GM23338 (cell line): ENCODE results near the gene SUN5. TPM values are rescaled to one million over a fixed set of nuclear protein-coding genes. Genes with fewer than 3 reads are reported as not detected.

Experiments
- ATAC-seq: fragments of 200-7000 bp; cut with Tn5 transposase; 3 replicates; pipeline ENCODE4 v1.9.1; 2020
- DNase-seq: peaks from one replicate; pipeline ENCODE4 v3.0.0-alpha.2; 2015; ENCODE audit warnings: low spot score
- H2AFZ ChIP-seq: fragments of 200-600 bp; sonication (generic); 2 replicates; pipeline ENCODE4 v1.8.0; 2016; ENCODE audit warnings: antibody characterized with exemption, mild to moderate bottlenecking, moderate library complexity
- H3F3A ChIP-seq: fragments of 200-600 bp; sonication (generic); replicated peaks from 2 replicates; pipeline ENCODE4 v1.8.0; 2017; ENCODE audit warnings: antibody characterized with exemption, mixed run types, low read depth
- H3K27ac ChIP-seq: fragments of 200-600 bp; sonication (generic); 2 replicates; pipeline ENCODE4 v1.6.1; 2016; ENCODE audit warnings: low read depth
- H3K27me3 ChIP-seq: fragments of 200-600 bp; sonication (generic); 2 replicates; pipeline ENCODE4 v1.8.0; 2016; ENCODE audit warnings: mild to moderate bottlenecking, mixed run types, moderate library complexity; ENCODE audit not compliant: insufficient read depth
- H3K36me3 ChIP-seq: fragments of 200-600 bp; sonication (generic); 2 replicates; pipeline ENCODE4 v1.8.0; 2016; ENCODE audit warnings: mild to moderate bottlenecking; ENCODE audit not compliant: insufficient read depth
- H3K4me1 ChIP-seq: fragments of 200-600 bp; sonication (generic); 2 replicates; pipeline ENCODE4 v1.8.0; 2016; ENCODE audit warnings: mild to moderate bottlenecking, moderate library complexity; ENCODE audit not compliant: insufficient read depth
- H3K4me2 ChIP-seq: fragments of 200-600 bp; sonication (generic); 2 replicates; pipeline ENCODE4 v1.7.1; 2017; ENCODE audit warnings: mixed run types
- H3K4me3 ChIP-seq: fragments of 200-600 bp; sonication (generic); 2 replicates; pipeline ENCODE4 v1.6.1; 2016; ENCODE audit warnings: mixed run types
- H3K79me2 ChIP-seq: fragments of 200-600 bp; sonication (generic); replicated peaks from 2 replicates; pipeline ENCODE4 v1.8.0; 2017; ENCODE audit warnings: mild to moderate bottlenecking; ENCODE audit not compliant: insufficient read depth
- H3K9me2 ChIP-seq: fragments of 200-600 bp; sonication (generic); 2 replicates; pipeline ENCODE4 v1.8.0; 2017; ENCODE audit not compliant: insufficient read depth
- H4K20me1 ChIP-seq: fragments of 200-600 bp; sonication (generic); replicated peaks from 2 replicates; pipeline ENCODE4 v1.8.0; 2017; ENCODE audit warnings: mild to moderate bottlenecking; ENCODE audit not compliant: insufficient read depth
- H3K27ac Mint-ChIP-seq: 2 replicates; pipeline ENCODE4 v1.8.0; 2020; ENCODE audit warnings: inconsistent platforms, mild to moderate bottlenecking, moderate library complexity, mixed read lengths
- H3K27me3 Mint-ChIP-seq: 3 replicates; pipeline ENCODE4 v1.8.0; 2022; ENCODE audit warnings: low read depth, mild to moderate bottlenecking, moderate library complexity, mixed read lengths, inconsistent platforms; ENCODE audit not compliant: insufficient read depth, poor library complexity
- H3K36me3 Mint-ChIP-seq: 3 replicates; pipeline ENCODE4 v1.8.0; 2021; ENCODE audit warnings: low read depth, mild to moderate bottlenecking, inconsistent platforms, moderate library complexity, mixed read lengths
- H3K4me1 Mint-ChIP-seq: 3 replicates; pipeline ENCODE4 v1.8.0; 2020; ENCODE audit warnings: mild to moderate bottlenecking, inconsistent platforms, mixed read lengths
- H3K4me3 Mint-ChIP-seq: 3 replicates; pipeline ENCODE4 v1.8.0; 2021; ENCODE audit warnings: moderate library complexity, mild to moderate bottlenecking, inconsistent platforms, mixed read lengths
- H3K9me3 Mint-ChIP-seq: 3 replicates; pipeline ENCODE4 v1.8.0; 2020; ENCODE audit warnings: moderate library complexity, mild to moderate bottlenecking, inconsistent platforms, mixed read lengths
- CTCF ChIP-seq, 2 experiments: fragments of 200-600 bp in 1 of 2; sonication (generic) in 1 of 2; conservative IDR thresholded peaks; 2 replicates each; pipeline versions ENCODE4 v1.5.1 to v1.6.1; 2016 to 2017; ENCODE audit warnings: antibody characterized with exemption in 2 of 2, low read depth in 2 of 2, mild to moderate bottlenecking in 2 of 2, moderate library complexity in 1 of 2
- EZH2phosphoT487 ChIP-seq: fragments of 200-600 bp; sonication (generic); IDR thresholded peaks from one replicate; pipeline ENCODE4 v1.8.1; 2018; ENCODE audit warnings: antibody characterized with exemption; ENCODE audit not compliant: unreplicated experiment
- JUNB ChIP-seq: IDR thresholded peaks from one replicate; pipeline ENCODE4 v1.6.1; 2016; ENCODE audit warnings: antibody characterized with exemption; ENCODE audit not compliant: unreplicated experiment
- NANOG ChIP-seq: IDR thresholded peaks from 2 replicates; pipeline ENCODE4 v1.6.1; 2016; ENCODE audit warnings: antibody characterized with exemption, borderline replicate concordance
- POLR2AphosphoS5 ChIP-seq: IDR thresholded peaks from 2 replicates; pipeline ENCODE4 v1.6.1; 2016; ENCODE audit warnings: antibody characterized with exemption, low read depth
- STAT1 ChIP-seq: IDR thresholded peaks from one replicate; pipeline ENCODE4 v1.6.1; 2016; ENCODE audit warnings: antibody characterized with exemption; ENCODE audit not compliant: unreplicated experiment
- ZNF114 ChIP-seq: fragments of 250-450 bp; sonication (Bioruptor Pico); IDR thresholded peaks from 2 replicates; pipeline ENCODE4 v1.5.0; 2020; ENCODE audit warnings: mild to moderate bottlenecking, moderate library complexity
- polyA plus RNA-seq: library from polyadenylated mRNA; unstranded; fragments of >200 nt; fragmentation: Nextera tagmentation; extraction: Ambion mirVana; gene quantifications from 2 replicates; pipeline ENCODE4 v1.2.1, GENCODE V29; 2016
- total RNA-seq: library from RNA; depleted of rRNA; stranded (reverse); fragments of >200 nt; shearing (Covaris generic); gene quantifications from 2 replicates; pipeline ENCODE4 v1.2.3, GENCODE V29; 2014
- TF ChIP-seq, protein P1 (sequence below): fragments of 250-450 bp; sonication (Bioruptor Pico); IDR thresholded peaks from 2 replicates; pipeline ENCODE4 v1.5.0; 2020; ENCODE audit warnings: mild to moderate bottlenecking, moderate library complexity
- TF ChIP-seq, protein P2 (sequence below): IDR thresholded peaks from 2 replicates; pipeline ENCODE4 v1.6.1; 2016; ENCODE audit warnings: antibody characterized with exemption
- TF ChIP-seq, protein P3 (sequence below): IDR thresholded peaks from one replicate; pipeline ENCODE4 v1.6.1; 2018; ENCODE audit warnings: antibody characterized with exemption; ENCODE audit not compliant: unreplicated experiment

Gene SUN5
- total and polyA plus RNA-seq, 2 experiments from 2014 or later: not detected

DNA sequence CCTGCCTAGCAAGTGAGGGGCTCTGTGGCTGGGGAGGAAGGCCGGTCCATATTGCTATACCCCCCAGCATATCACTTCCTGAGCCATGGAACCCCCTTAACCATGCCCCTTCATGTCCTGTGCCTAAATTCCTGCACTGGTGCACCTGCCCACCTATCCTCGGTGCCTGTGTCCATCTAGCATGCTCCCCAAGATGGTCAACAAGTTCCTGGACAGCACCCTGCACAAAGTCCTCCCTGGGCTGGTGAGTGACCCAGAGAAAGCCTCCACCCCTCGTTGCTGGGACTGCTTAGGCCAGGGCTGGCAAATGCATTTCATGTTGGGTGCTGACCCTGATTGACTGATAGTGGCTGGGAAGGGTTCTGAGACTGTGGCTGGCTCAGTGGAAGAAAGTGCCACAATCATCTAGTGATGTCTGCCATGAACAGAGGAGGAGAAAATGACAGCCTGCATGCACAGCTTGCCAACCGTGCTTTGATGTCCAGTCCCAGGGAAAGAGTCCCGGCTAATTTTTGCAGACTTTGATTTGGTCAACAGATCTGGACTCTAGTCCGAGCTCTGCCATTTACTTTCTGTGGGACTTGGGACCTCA lies 30.8 kb upstream of the SUN5 start (continued):
- TF ChIP-seq, protein P1, sequence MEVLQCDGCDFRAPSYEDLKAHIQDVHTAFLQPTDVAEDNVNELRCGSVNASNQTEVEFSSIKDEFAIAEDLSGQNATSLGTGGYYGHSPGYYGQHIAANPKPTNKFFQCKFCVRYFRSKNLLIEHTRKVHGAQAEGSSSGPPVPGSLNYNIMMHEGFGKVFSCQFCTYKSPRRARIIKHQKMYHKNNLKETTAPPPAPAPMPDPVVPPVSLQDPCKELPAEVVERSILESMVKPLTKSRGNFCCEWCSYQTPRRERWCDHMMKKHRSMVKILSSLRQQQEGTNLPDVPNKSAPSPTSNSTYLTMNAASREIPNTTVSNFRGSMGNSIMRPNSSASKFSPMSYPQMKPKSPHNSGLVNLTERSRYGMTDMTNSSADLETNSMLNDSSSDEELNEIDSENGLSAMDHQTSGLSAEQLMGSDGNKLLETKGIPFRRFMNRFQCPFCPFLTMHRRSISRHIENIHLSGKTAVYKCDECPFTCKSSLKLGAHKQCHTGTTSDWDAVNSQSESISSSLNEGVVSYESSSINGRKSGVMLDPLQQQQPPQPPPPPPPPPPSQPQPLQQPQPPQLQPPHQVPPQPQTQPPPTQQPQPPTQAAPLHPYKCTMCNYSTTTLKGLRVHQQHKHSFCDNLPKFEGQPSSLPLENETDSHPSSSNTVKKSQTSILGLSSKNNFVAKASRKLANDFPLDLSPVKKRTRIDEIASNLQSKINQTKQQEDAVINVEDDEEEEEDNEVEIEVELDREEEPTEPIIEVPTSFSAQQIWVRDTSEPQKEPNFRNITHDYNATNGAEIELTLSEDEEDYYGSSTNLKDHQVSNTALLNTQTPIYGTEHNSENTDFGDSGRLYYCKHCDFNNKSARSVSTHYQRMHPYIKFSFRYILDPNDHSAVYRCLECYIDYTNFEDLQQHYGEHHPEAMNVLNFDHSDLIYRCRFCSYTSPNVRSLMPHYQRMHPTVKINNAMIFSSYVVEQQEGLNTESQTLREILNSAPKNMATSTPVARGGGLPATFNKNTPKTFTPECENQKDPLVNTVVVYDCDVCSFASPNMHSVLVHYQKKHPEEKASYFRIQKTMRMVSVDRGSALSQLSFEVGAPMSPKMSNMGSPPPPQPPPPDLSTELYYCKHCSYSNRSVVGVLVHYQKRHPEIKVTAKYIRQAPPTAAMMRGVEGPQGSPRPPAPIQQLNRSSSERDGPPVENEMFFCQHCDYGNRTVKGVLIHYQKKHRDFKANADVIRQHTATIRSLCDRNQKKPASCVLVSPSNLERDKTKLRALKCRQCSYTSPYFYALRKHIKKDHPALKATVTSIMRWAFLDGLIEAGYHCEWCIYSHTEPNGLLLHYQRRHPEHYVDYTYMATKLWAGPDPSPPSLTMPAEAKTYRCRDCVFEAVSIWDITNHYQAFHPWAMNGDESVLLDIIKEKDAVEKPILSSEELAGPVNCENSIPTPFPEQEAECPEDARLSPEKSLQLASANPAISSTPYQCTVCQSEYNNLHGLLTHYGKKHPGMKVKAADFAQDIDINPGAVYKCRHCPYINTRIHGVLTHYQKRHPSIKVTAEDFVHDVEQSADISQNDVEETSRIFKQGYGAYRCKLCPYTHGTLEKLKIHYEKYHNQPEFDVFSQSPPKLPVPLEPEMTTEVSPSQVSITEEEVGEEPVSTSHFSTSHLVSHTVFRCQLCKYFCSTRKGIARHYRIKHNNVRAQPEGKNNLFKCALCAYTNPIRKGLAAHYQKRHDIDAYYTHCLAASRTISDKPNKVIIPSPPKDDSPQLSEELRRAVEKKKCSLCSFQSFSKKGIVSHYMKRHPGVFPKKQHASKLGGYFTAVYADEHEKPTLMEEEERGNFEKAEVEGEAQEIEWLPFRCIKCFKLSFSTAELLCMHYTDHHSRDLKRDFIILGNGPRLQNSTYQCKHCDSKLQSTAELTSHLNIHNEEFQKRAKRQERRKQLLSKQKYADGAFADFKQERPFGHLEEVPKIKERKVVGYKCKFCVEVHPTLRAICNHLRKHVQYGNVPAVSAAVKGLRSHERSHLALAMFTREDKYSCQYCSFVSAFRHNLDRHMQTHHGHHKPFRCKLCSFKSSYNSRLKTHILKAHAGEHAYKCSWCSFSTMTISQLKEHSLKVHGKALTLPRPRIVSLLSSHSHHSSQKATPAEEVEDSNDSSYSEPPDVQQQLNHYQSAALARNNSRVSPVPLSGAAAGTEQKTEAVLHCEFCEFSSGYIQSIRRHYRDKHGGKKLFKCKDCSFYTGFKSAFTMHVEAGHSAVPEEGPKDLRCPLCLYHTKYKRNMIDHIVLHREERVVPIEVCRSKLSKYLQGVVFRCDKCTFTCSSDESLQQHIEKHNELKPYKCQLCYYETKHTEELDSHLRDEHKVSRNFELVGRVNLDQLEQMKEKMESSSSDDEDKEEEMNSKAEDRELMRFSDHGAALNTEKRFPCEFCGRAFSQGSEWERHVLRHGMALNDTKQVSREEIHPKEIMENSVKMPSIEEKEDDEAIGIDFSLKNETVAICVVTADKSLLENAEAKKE (CRISPR knock-in tag): no peak
- TF ChIP-seq EZH2phosphoT487 (no peak), CTCF (conservative IDR thresholded peaks at IDR 0.05; ENCODE audit: low read depth in 2 of 2) (no peak), STAT1 (no peak), ZNF114 (CRISPR knock-in tag) (no peak)
- TF ChIP-seq, protein P2, sequence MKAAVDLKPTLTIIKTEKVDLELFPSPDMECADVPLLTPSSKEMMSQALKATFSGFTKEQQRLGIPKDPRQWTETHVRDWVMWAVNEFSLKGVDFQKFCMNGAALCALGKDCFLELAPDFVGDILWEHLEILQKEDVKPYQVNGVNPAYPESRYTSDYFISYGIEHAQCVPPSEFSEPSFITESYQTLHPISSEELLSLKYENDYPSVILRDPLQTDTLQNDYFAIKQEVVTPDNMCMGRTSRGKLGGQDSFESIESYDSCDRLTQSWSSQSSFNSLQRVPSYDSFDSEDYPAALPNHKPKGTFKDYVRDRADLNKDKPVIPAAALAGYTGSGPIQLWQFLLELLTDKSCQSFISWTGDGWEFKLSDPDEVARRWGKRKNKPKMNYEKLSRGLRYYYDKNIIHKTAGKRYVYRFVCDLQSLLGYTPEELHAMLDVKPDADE: no peak

DNA sequence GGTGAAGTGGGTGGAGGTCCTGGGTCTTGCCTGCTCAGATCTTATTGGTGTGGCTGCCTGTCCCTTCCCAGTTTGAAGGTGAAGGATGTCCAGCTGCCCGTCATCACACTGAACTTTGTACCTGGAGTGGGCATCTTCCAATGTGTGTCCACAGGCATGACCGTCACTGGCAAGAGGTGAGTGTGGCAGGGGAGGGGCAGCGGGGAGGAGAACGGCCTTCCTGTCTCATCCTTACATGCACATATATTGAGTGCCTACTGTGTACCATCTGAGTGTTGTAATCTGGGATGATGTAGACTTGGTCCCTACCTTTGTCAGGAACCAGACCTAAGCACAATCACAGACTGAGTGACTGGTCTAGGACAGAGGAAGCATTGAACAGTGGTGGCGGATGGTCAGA lies 29.9 kb upstream of the SUN5 start:
- Histone ChIP-seq H3K4me1 (no peaks in the 10 kb centered on the region), H3K27ac (no peak overlapping the region), H3K4me3 (no peak overlapping the region), H3F3A (no peaks in the 10 kb centered on the region), H3K27me3 (no peaks in the 10 kb centered on the region), H3K4me2 (no peak overlapping the region), H3K36me3 (no peaks in the 10 kb centered on the region), H3K9me2 (no peaks in the 10 kb centered on the region), H3K79me2 (no peaks in the 10 kb centered on the region), H4K20me1 (no peaks in the 10 kb centered on the region), H2AFZ (no peak overlapping the region)
- Mint-ChIP-seq H3K4me1 (no peaks in the 10 kb centered on the region), H3K27ac (no peak overlapping the region), H3K4me3 (no peak overlapping the region; the same call in 2 of the 3 replicates), H3K36me3 (no peaks in the 10 kb centered on the region), H3K9me3 (0 out of 3 replicates have a peak, but pooled peaks cover 3% of the 10 kb centered on the region), H3K27me3 (peaks cover 7% of the 10 kb centered on the region)
- no peak for ATAC-seq
- no peak for DNase-seq
- TF ChIP-seq ZNF114 (CRISPR knock-in tag) (no peak), CTCF (conservative IDR thresholded peaks at IDR 0.05; ENCODE audit: low read depth in 2 of 2) (no peak), JUNB (no peak), POLR2AphosphoS5 (no peak), NANOG (no peak)
- TF ChIP-seq, protein P3, sequence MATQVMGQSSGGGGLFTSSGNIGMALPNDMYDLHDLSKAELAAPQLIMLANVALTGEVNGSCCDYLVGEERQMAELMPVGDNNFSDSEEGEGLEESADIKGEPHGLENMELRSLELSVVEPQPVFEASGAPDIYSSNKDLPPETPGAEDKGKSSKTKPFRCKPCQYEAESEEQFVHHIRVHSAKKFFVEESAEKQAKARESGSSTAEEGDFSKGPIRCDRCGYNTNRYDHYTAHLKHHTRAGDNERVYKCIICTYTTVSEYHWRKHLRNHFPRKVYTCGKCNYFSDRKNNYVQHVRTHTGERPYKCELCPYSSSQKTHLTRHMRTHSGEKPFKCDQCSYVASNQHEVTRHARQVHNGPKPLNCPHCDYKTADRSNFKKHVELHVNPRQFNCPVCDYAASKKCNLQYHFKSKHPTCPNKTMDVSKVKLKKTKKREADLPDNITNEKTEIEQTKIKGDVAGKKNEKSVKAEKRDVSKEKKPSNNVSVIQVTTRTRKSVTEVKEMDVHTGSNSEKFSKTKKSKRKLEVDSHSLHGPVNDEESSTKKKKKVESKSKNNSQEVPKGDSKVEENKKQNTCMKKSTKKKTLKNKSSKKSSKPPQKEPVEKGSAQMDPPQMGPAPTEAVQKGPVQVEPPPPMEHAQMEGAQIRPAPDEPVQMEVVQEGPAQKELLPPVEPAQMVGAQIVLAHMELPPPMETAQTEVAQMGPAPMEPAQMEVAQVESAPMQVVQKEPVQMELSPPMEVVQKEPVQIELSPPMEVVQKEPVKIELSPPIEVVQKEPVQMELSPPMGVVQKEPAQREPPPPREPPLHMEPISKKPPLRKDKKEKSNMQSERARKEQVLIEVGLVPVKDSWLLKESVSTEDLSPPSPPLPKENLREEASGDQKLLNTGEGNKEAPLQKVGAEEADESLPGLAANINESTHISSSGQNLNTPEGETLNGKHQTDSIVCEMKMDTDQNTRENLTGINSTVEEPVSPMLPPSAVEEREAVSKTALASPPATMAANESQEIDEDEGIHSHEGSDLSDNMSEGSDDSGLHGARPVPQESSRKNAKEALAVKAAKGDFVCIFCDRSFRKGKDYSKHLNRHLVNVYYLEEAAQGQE: no peak
